Measurements from ENCODE around the gene PDPK1. TPM values are rescaled to one million over a fixed set of nuclear protein-coding genes. Genes with fewer than 3 reads are reported as not detected.
"Not testable (repeated sequence)": the region's sequence is repeated elsewhere in the genome, so short reads cannot be mapped to it uniquely, and the experiment has no call there.

PDPK1 gene
- polyA plus RNA-seq, 1 donor: 33.0 TPM

DNA sequence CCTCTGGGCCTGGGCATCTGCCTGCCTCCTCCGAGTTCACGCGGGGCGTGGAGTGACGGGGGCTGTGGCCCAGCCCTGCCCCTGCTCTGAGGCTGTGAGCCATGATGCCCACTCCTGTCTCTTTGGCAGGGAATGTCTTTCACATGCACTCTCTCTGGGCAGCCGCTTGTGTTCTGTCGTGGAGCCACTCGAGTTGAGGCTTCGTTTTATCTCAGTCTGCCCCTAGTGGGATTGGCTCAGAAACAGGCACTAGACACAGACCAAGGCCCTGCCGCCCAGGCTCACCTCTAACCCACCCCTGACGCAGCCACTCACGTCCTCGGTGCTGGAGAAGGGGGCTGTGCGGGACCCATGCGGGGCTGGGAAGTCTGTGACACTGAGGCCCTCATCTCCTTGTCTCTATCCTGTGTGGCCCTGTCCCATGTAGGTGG is 77.0 kb downstream of the PDPK1 start:
- DNase-seq: no peak

- DNase-seq: not testable (repeated sequence)
These were observed 81.1 kb downstream of the PDPK1 start for GRCh38 chr16:2618964-2619363.

GRCh38 chr16:2619628-2620027 is 81.8 kb downstream of the PDPK1 start:
- DNase-seq: not testable (repeated sequence)

GRCh38 chr16:2620870-2621269 is 83.0 kb downstream of the PDPK1 start:
- not testable (repeated sequence) for DNase-seq

- not testable (repeated sequence) for DNase-seq
These were observed 83.6 kb downstream of the PDPK1 start for GRCh38 chr16:2621395-2621794.

DNA sequence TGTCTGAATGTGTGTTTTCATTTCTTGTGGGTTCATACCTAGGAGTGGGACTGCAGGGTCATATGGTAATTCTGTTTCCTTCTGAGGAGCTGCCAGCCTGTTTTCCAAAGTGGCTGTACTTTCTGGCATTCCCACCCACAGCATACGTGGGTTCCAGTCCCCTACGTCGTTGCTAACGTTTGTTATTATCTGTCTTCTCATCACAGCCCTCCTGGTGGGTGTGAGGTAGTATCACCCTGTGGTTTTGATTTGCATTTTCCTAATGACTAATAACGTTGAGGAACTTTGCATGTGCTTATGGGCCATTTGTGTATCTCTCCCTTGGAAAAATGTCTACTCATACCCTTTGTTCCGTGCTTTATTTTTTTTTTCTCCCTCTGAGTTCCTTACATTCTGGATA is 89.3 kb downstream of the PDPK1 start:
- not testable (repeated sequence) for DNase-seq

DNA sequence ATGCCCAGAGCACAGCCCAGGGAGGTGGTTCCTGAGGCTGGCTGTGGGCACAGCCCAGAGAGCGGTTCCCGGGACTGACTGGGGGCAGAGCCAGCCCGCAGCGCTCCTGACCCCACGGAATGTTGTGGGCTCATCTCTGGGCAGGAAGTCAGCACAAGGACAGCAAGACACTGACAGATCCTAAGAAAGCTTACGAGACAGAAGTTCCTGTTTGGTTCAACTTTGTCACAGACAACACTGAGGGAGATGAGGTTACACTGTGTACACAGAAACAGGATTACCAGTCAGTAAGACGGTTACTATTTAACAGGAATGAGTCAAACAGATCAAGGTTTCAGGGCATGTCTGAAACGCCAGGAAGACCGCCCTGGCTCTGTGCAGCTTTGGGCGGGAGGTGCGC is 93.4 kb downstream of the PDPK1 start:
- not testable (repeated sequence) for DNase-seq

DNA sequence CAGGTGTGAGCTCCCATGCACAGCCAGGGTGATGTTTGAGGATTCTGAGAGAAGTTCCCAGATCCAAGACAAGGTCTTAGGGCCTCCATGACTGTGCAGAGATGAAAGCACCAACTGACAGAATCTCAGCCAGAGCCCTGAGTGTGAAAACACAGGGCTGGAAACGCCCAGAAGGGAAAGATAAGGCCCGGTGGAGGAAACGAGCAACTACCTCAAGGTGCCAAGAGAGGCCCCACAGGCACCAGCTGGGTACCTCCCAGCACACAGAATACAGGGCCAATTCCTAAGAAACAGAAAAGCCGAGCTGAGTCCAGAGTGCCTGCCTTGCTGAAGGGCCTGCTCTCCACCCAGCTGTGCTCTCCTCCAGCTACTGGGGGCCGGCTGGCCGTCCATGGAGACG is 94.5 kb downstream of the PDPK1 start:
- not testable (repeated sequence) for DNase-seq

- DNase-seq: not testable (repeated sequence)
These were observed 101.4 kb downstream of the PDPK1 start for GRCh38 chr16:2639071-2639721.

DNA sequence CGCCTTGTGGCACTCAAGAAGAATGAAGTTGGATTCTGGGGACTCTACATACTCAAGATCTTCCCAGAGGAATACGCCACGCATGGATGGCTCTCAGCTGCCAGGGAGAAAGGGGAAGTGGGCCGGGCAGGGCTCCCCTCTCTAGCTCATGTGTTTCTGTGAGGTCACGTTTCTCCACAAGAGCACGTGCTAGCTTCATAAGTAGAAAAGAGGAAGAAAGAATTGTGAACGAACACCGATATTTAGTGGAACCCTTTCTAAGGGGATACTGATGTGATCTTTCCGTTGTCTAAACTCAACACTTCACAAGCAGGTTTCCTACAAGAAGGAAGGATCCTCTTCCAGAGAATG is 101.9 kb downstream of the PDPK1 start:
- not testable (repeated sequence) for DNase-seq

GRCh38 chr16:2642561-2642960 is 104.7 kb downstream of the PDPK1 start:
- DNase-seq: not testable (repeated sequence)

DNA sequence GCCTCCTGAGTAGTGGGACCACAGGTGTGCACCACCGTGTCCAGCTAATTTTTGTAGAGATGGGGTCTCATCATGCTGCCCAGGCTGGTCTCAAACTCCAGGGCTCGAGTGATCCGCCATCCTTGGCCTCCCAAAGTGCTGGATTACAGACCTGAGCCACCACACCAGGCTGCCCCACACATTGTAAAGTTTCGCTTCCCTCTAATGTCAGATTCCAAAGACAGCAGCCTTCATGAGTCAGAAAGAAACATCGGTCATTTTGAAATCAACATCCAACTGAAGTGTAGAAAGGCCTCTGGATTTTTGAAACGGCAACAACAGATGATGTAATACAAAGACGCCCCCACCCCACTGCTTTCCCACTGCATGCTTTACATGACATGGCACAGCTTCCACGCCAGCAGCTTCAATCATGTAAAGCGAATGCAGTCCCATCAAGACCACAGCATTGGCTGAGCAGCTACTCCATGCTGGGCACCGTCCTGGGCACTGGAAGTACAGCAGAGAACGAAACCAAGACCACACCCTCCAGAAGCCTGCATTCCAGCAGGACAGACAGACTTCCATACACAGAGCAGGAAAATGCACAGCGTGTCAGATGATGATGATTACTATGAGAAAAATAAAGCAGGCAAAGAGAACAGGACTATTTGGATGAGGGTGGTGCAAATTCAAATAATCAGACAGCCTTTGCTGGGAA is 107.1 kb downstream of the PDPK1 start:
- not testable (repeated sequence) for DNase-seq

GRCh38 chr16:2651268-2651871 is 113.5 kb downstream of the PDPK1 start:
- DNase-seq: not testable (repeated sequence)

Other genes with a start within 250 kb of the PDPK1 start
- gene ABCA3, start 197.3 kb upstream of the PDPK1 start, polyA plus RNA-seq (ENCODE audit: insufficient read length): 18.4 TPM
- gene CCNF, start 108.6 kb upstream of the PDPK1 start, polyA plus RNA-seq (ENCODE audit: insufficient read length): 7.0 TPM
- 5.6 TPM for gene TEDC2, start 77.9 kb upstream of the PDPK1 start, polyA plus RNA-seq (ENCODE audit: insufficient read length)
- 4.4 TPM for gene NTN3, start 66.7 kb upstream of the PDPK1 start, polyA plus RNA-seq (ENCODE audit: insufficient read length)
- 30.0 TPM for gene TBC1D24, start 62.9 kb upstream of the PDPK1 start, polyA plus RNA-seq (ENCODE audit: insufficient read length)
- 129 TPM for gene ATP6V0C, start 24.1 kb upstream of the PDPK1 start, polyA plus RNA-seq (ENCODE audit: insufficient read length)
- gene AMDHD2, start 17.6 kb upstream of the PDPK1 start, polyA plus RNA-seq (ENCODE audit: insufficient read length): 13.2 TPM
- gene CEMP1, start 6.6 kb upstream of the PDPK1 start, polyA plus RNA-seq (ENCODE audit: insufficient read length): 2.5 TPM
- 25.1 TPM for gene KCTD5, start 144.5 kb downstream of the PDPK1 start, polyA plus RNA-seq (ENCODE audit: insufficient read length)
- gene PRSS27, start 182.2 kb downstream of the PDPK1 start, polyA plus RNA-seq (ENCODE audit: insufficient read length): 1.0 TPM
- 553 TPM for gene SRRM2, start 214.6 kb downstream of the PDPK1 start, polyA plus RNA-seq (ENCODE audit: insufficient read length)
- gene ELOB, start 239.3 kb downstream of the PDPK1 start, polyA plus RNA-seq (ENCODE audit: insufficient read length): 148 TPM
- gene PRSS33, start 249.5 kb downstream of the PDPK1 start, polyA plus RNA-seq (ENCODE audit: insufficient read length): not detected